HG03354 (cell line): ENCODE measurements around the gene HSF5.

Experiments used
- ATAC-seq: cut with Tn5 transposase; IDR thresholded peaks from one replicate; pipeline ENCODE4 v1.9.1; 2021; ENCODE audit warnings: mild to moderate bottlenecking; ENCODE audit not compliant: unreplicated experiment, poor library complexity, severe bottlenecking

The HSF5 gene

GRCh38 chr17:58394534-58395223 lies 93.5 kb downstream of the HSF5 start:
- no peak for ATAC-seq

GRCh38 chr17:58391302-58391984 lies 96.8 kb downstream of the HSF5 start:
- no peak for ATAC-seq

GRCh38 chr17:58390884-58391283 lies 97.3 kb downstream of the HSF5 start:
- no peak for ATAC-seq

GRCh38 chr17:58388302-58389190 lies 99.7 kb downstream of the HSF5 start:
- no peak for ATAC-seq

DNA sequence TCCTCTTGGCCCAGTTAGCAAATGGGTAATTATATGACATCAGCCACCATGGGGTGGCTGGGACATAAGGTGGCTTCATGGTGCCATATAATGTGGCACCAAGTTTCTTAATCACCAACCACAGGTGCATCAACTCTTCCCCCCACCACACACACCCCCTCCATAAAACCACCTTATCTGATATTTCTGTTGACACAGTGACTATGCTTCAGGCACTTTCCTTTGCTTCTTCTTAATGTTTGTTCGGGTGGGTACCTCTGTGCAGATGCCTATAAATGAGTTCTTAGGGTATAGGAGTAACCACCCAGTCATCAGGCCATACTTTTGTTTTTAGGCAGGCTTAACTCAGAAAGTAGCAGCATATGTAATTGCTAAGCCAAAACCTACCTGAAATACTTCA lies 100.4 kb downstream of the HSF5 start:
- no peak for ATAC-seq

DNA sequence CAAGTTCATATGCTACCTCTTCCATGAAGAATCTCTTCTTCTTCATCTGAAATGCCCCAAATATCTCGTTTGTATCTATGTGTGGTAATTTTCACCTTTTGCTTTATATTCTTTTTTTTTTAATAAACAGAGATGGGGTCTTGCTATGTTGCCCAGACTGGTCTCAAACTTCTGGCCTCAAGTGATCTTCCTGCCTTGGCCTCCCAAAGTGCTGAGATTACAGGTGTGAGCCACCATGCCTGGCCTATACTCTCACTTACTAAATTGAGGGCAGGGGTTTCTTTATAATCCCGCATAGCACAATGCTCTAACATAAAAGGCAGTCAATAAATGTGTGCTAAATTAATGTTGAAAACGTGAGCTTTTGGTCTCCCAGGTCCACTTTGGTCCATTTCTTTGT lies 101.5 kb downstream of the HSF5 start:
- ATAC-seq: no peak

DNA sequence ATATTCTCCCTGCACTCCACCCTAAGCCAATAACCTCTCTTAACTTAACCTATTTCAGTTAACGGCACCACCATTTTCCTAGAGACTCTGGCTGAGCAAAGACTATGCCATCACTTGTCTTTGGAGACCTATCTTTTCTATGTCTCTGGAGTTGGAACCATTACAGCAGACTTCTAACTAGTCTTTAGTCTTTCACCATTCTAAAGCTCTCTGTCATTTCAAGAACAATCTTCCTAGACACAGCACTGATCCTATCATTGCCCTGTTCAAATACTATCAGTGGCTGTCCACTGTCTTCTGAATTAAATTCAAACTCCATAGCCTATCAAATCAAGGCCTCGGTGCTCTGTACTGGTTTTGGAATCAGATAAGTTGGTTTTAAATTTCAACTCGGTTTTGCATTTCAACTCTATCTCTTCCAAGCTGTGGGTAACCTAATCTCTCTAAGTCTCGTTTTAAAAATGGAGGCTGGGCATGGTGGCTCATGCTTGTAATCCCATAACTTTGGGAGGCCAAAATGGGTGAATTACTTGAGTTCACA lies 102.8 kb downstream of the HSF5 start:
- ATAC-seq: no peak

DNA sequence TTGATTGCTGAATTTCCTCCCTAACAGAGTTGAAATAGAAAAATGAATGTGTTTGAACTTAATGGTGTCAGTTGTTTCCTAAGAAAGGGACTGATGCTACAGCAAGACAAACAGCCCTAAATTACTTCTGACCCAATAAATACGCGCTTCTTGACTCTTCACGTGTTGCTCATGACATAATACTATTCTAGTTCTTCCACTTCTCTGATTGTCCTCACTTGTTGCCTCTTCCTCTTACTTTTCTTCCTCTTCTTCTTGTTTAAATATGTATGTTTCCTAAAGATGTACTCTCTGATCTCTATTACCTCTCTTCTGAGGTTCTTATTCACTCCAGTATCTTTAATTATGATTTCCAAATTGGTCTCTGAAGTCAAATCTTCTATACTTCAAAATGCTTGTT lies 103.3 kb downstream of the HSF5 start:
- no peak for ATAC-seq

GRCh38 chr17:58383892-58384462 lies 104.2 kb downstream of the HSF5 start:
- no peak for ATAC-seq

DNA sequence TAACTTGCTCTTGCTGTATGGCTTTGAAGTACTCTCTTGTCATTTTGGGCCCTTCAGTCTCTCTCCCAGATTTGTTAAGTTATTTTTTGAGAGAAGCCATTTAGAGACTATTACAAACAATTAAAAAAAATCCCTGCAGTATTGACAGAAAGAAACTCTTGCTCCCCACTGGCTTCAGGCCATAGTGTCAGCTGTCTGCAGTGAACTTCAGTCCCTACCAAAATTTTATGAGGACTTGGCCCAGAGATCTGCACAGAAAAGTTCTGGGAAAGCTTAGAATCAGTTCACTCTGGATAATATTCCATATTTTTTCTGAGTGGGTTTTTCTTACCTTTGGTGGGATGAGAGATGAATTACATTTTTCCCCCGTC lies 105.4 kb downstream of the HSF5 start:
- ATAC-seq: no peak

GRCh38 chr17:58382108-58382871 lies 105.9 kb downstream of the HSF5 start:
- ATAC-seq: peak; percentile 51

GRCh38 chr17:58381124-58382035 lies 106.8 kb downstream of the HSF5 start:
- no peak for ATAC-seq

GRCh38 chr17:58380207-58381123 lies 107.7 kb downstream of the HSF5 start:
- no peak for ATAC-seq

GRCh38 chr17:58379511-58379824 lies 108.7 kb downstream of the HSF5 start:
- ATAC-seq: no peak

- no peak for ATAC-seq
Observed at GRCh38 chr17:58378733-58379510, 109.3 kb downstream of the HSF5 start.

DNA sequence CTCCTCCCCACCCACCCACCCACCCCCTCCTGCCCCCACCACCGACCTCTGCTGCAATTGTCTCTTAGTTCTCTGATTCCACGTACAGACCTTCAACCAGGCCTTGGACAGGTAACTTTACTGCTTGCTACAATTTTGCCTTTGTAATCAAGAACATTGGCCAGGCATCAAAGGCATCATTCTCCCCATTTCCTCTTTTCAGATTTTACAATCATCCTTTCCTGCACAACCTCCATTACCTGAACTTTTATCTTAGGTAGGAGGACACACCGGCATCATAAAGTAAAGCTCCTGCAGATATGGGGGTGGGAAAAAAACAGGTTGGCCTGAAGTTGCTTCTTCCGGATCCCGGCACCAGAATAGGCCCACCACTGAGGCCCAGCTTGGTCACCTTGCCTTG lies 110.5 kb downstream of the HSF5 start:
- no peak for ATAC-seq

DNA sequence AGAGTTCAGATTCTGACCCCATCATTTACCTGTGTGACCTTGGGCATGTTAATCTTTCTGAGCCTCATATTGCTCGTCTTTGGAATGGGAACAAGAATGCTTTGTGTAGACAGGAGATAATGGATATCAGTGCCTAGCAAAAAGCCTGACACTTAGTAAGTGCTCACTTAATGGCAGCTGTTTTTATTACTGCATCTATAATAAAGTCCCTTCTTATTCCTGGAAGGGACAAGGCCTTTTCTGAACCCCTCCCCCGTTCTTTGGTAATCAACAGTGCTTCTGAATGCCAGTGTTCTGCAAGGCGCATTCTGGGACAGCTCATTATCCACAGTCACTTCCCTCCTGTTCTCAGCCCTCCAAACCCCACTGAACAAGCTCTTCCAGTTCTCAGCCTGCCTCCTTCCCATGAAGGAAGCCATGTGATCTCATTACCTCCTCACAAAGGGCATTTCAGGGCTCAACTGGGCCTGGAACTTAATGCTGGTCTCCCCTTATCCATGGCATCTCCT lies 111.1 kb downstream of the HSF5 start:
- ATAC-seq: no peak
